K562 (cell line): Measurements from ENCODE around the gene LRRC38. TPM values are rescaled to one million over a fixed set of nuclear protein-coding genes. Genes with fewer than 3 reads are reported as not detected.

Source experiments
- ATAC-seq: fragments of 200-7000 bp; cut with Tn5 transposase; 3 replicates; pipeline ENCODE4 v1.9.1; 2020; ENCODE audit warnings: moderate library complexity
- BruUV-seq: library from RNA; stranded (reverse); fragments of 400-500 nt; replicated peaks from 2 replicates; lab custom pipeline; 2021; lab: Mats Ljungman, UMichigan
- CTCF ChIA-PET: fragments of 300-600 bp; formaldehyde crosslinking; extraction: SDS; loops from one replicate; lab custom pipeline; 2021; ENCODE audit warnings: low intra/inter-chr PET ratio; lab: Yijun Ruan, JAX
- POLR2A ChIA-PET: fragments of 300-600, 350-650 bp; sonication (Branson Sonifier 250); formaldehyde crosslinking; extraction: SDS; loops from one replicate; lab custom pipeline; 2021; ENCODE audit warnings: antibody characterized with exemption, inconsistent platforms; lab: Yijun Ruan, JAX
- DNase-seq, 4 experiments: peaks; one replicate each; pipeline versions ENCODE4 v3.0.0 to v3.0.0-alpha.2; 2011 to 2018; ENCODE audit warnings: low spot score in 3 of 4, mixed read lengths in 3 of 4; ENCODE audit errors: extremely low read depth in 1 of 4
- FAIRE-seq: peaks from 2 replicates; lab custom pipeline; 2011; peaks lifted over from hg19 to GRCh38; lab: Jason Lieb, UNC
- H2AFZ ChIP-seq: 2 replicates; pipeline ENCODE4 v1.6.0; 2011; ENCODE audit warnings: low read depth, low read length, control low read depth, inconsistent platforms
- H3K27ac ChIP-seq: fragments of 200-600 bp; 3 replicates; pipeline ENCODE4 v1.8.0; 2011; ENCODE audit warnings: low read depth, mild to moderate bottlenecking, control low read depth, inconsistent platforms, low read length, moderate library complexity, mixed read lengths; ENCODE audit errors: extremely low read depth
- H3K27me3 ChIP-seq, 2 experiments: fragments of 300-600 bp in 1 of 2; 2 replicates in 1 of 2; 3 replicates in 1 of 2; pipeline versions ENCODE4 v1.6.0 to v1.8.0; 2011; ENCODE audit warnings: inconsistent platforms in 2 of 2, low read length in 2 of 2, mild to moderate bottlenecking in 1 of 2, mixed read lengths in 1 of 2, moderate library complexity in 1 of 2; ENCODE audit not compliant: control insufficient read depth in 2 of 2, insufficient read depth in 2 of 2
- H3K36me3 ChIP-seq: fragments of 300-600 bp; 3 replicates; pipeline ENCODE4 v1.8.0; 2011; ENCODE audit warnings: mild to moderate bottlenecking, low read length, inconsistent platforms; ENCODE audit not compliant: control insufficient read depth, insufficient read depth
- H3K4me1 ChIP-seq, 2 experiments: fragments of 200-600 bp in 1 of 2; replicated peaks in 1 of 2; 2 replicates in 1 of 2; 3 replicates in 1 of 2; pipeline versions ENCODE4 v1.5.1 to v1.8.0; 2011; ENCODE audit warnings: inconsistent platforms in 2 of 2, low read length in 2 of 2, mild to moderate bottlenecking in 1 of 2, mixed read lengths in 1 of 2, moderate library complexity in 1 of 2; ENCODE audit not compliant: control insufficient read depth in 2 of 2, insufficient read depth in 2 of 2
- H3K4me2 ChIP-seq: 2 replicates; pipeline ENCODE4 v1.6.1; 2011; ENCODE audit warnings: low read length, control low read depth, inconsistent platforms, mixed read lengths; ENCODE audit not compliant: insufficient read depth
- H3K4me3 ChIP-seq: fragments of 200-600 bp; sonication (generic), shearing (Covaris generic); 2 replicates; pipeline ENCODE4 v1.5.1; 2016; ENCODE audit warnings: control low read depth, inconsistent platforms
- H3K79me2 ChIP-seq: fragments of 200-600 bp; 3 replicates; pipeline ENCODE4 v1.8.0; 2011; ENCODE audit warnings: low read length, inconsistent platforms; ENCODE audit not compliant: control insufficient read depth, insufficient read depth
- H3K9ac ChIP-seq, 2 experiments: 2 replicates each; pipeline versions ENCODE4 v1.6.0 to v1.6.1; 2011; ENCODE audit warnings: low read depth in 2 of 2, low read length in 2 of 2, control low read depth in 1 of 2, inconsistent platforms in 1 of 2, mild to moderate bottlenecking in 1 of 2, mixed read lengths in 1 of 2; ENCODE audit not compliant: insufficient read depth in 1 of 2
- H3K9me1 ChIP-seq: one replicate; pipeline ENCODE4 v1.6.0; 2011; ENCODE audit warnings: inconsistent platforms, mild to moderate bottlenecking, low read length, moderate library complexity; ENCODE audit not compliant: control insufficient read depth, insufficient read depth
- H3K9me3 ChIP-seq: replicated peaks from 2 replicates; pipeline ENCODE4 v1.5.1; 2011; ENCODE audit warnings: low read depth, low read length, inconsistent platforms; ENCODE audit not compliant: control insufficient read depth, insufficient read depth
- H4K20me1 ChIP-seq: replicated peaks from 2 replicates; pipeline ENCODE4 v1.6.1; 2011; ENCODE audit warnings: low read length, inconsistent platforms, mixed read lengths; ENCODE audit not compliant: control insufficient read depth, insufficient read depth
- BACH1 ChIP-seq: fragments of 200-800 bp; sonication (Bioruptor generic); IDR thresholded peaks from 2 replicates; pipeline ENCODE4 v1.6.1; 2016; ENCODE audit warnings: missing genetic modification characterization, missing compliant biosample characterization
- CREB5 ChIP-seq: fragments of 250-450 bp; sonication (Bioruptor Pico); IDR thresholded peaks from 2 replicates; pipeline ENCODE4 v1.5.0; 2020; ENCODE audit warnings: mild to moderate bottlenecking
- HDAC8 ChIP-seq: fragments of 450-650 bp; IDR thresholded peaks from 2 replicates; pipeline ENCODE4 v1.6.1; 2016; ENCODE audit warnings: mild to moderate bottlenecking, missing genetic modification characterization, moderate library complexity, missing compliant biosample characterization
- HLTF ChIP-seq: fragments of 450-650 bp; IDR thresholded peaks from 2 replicates; pipeline ENCODE4 v1.6.1; 2016
- KLF10 ChIP-seq: fragments of 250-450 bp; sonication (Bioruptor Pico); IDR thresholded peaks from 2 replicates; pipeline ENCODE4 v1.6.1; 2021; ENCODE audit warnings: matching md5 sums
- LEF1 ChIP-seq: fragments of 450-650 bp; IDR thresholded peaks from 2 replicates; pipeline ENCODE4 v1.6.1; 2016; ENCODE audit warnings: mild to moderate bottlenecking
- MYNN ChIP-seq, 2 experiments: sonication (generic); formaldehyde crosslinking in 1 of 2; IDR thresholded peaks; 2 replicates each; pipeline versions ENCODE4 v1.5.0 to v1.6.1; 2016 to 2020; ENCODE audit warnings: antibody characterized with exemption in 1 of 2, missing genetic modification reagents in 1 of 2
- PATZ1 ChIP-seq: fragments of 250-450 bp; sonication (Bioruptor Pico); IDR thresholded peaks from 2 replicates; pipeline ENCODE4 v1.5.0; 2020; ENCODE audit warnings: mild to moderate bottlenecking, borderline replicate concordance
- SAFB2 ChIP-seq: fragments of 200-400 bp; formaldehyde crosslinking; IDR thresholded peaks from 2 replicates; pipeline ENCODE4 v1.6.1; 2018; ENCODE audit warnings: borderline replicate concordance, low read length, low read depth, moderate library complexity; ENCODE audit not compliant: severe bottlenecking
- SETDB1 ChIP-seq: IDR thresholded peaks from one replicate; pipeline ENCODE4 v1.6.1; 2012; ENCODE audit warnings: low read length, control low read depth, inconsistent platforms
- SMAD3 ChIP-seq: fragments of 450-650 bp; formaldehyde crosslinking; conservative IDR thresholded peaks from 2 replicates; pipeline ENCODE4 v1.4.0; 2020; ENCODE audit warnings: mild to moderate bottlenecking
- ZNF398 ChIP-seq: fragments of 250-450 bp; sonication (Bioruptor Pico); IDR thresholded peaks from 2 replicates; pipeline ENCODE4 v1.8.0; 2021; ENCODE audit warnings: moderate library complexity, mild to moderate bottlenecking, inconsistent platforms
- WGBS: fragments of 100-300 bp; shearing (Covaris generic); methylation state at CpG from one replicate; pipeline ENCODE4 v1.1.6; 2016; ENCODE audit warnings: low coverage, mixed read lengths; ENCODE audit not compliant: insufficient coverage; ENCODE audit errors: missing lambda C conversion rate; 5-methylcytosine and 5-hydroxymethylcytosine counted together
- in situ Hi-C: fragments of 300-500 bp; cut with MboI; formaldehyde crosslinking; loops from 4 replicates; pipeline ENCODE4 v1.15.0; 2018; ENCODE audit warnings: inconsistent platforms, mixed read lengths
- intact Hi-C: fragments of 100-400 bp; cut with micrococcal nuclease; formaldehyde crosslinking; loops from 2 replicates; pipeline ENCODE4 v1.14.2; 2022
- polyA plus RNA-seq, 8 experiments: library from polyadenylated mRNA; depleted of rRNA in 4 of 8; stranded (reverse) in 5 of 8; unstranded in 3 of 8; fragments of >200 nt; fragmentation: Nextera tagmentation in 2 of 8; fragmentation: Illumina TruSeq in 1 of 8; extraction: Ambion mirVana in 2 of 8; extraction: Trizol in 1 of 8; gene quantifications; 2 replicates each; pipeline versions ENCODE4 v1.2.1 to v1.2.3, GENCODE V29; 2011 to 2014; ENCODE audit warnings: inconsistent platforms in 1 of 8, missing spikeins in 1 of 8
- total RNA-seq, 7 experiments: library from RNA; depleted of rRNA in 6 of 7; stranded (reverse); fragments of >200 nt in 6 of 7; fragmentation: Illumina TruSeq in 2 of 7; extraction: Trizol in 2 of 7; gene quantifications; 2 replicates each; pipeline versions ENCODE4 v1.2.1 to v1.2.3, GENCODE V29; 2011 to 2021; ENCODE audit warnings: low replicate concordance in 1 of 7

Gene LRRC38
- total and polyA plus RNA-seq, 9 of the 15 experiments (the other 6 are each of a cell fraction or from before 2014, with no cell fraction given) = not detected

GRCh38 chr1:13520985-13521384 lies 7.2 kb upstream of the LRRC38 start:
- DNase-seq (no peak), FAIRE-seq (no peak), ATAC-seq (no peak)
- H3K9ac ChIP-seq = no peak overlapping the region
- no peak for TF ChIP-seq BACH1
- no peak for TF ChIP-seq SETDB1
- no peak for TF ChIP-seq SAFB2
- TF ChIP-seq HLTF = no peak
- TF ChIP-seq PATZ1 (CRISPR knock-in tag) = no peak
- TF ChIP-seq KLF10 = no peak
- TF ChIP-seq ZNF398 (CRISPR knock-in tag) = no peak
- TF ChIP-seq CREB5 (CRISPR knock-in tag) = no peak
- TF ChIP-seq LEF1 = no peak
- no peak for TF ChIP-seq HDAC8 (tag)
- TF ChIP-seq SMAD3 (CRISPR knock-in tag) = no peak
- TF ChIP-seq MYNN (IDR thresholded peaks at IDR 0.05) = no peak
- TF ChIP-seq MYNN (CRISPR knock-in tag; IDR thresholded peaks at IDR 0.05) = no peak
- no peaks in the 10 kb centered on the region for H4K20me1 ChIP-seq
- 2% methylated on average over 12 of the region's 12 CpGs for WGBS
- intact Hi-C loops (no loop called here), in situ Hi-C loops (no loop called here)
- no peaks in the 10 kb centered on the region for H3K4me1 ChIP-seq
- no peak overlapping the region for H3K4me3 ChIP-seq
- peaks cover 6 to 25% of the 10 kb centered on the region in 2 experiments; a peak in 4 of 5 replicates for H3K27me3 ChIP-seq
- ChIA-PET CTCF (no interaction called here), POLR2A (no interaction called here)
- H3K9me3 ChIP-seq = no peaks in the 10 kb centered on the region; the same call in 1 of the 2 replicates
- no peaks in the 10 kb centered on the region for H3K36me3 ChIP-seq
- no peak overlapping the region for H3K27ac ChIP-seq
- no peaks in the 10 kb centered on the region for H3K79me2 ChIP-seq
- no TSS peak for BruUV-seq
- no peaks in the 10 kb centered on the region for H3K9me1 ChIP-seq
- no peak overlapping the region for H3K4me2 ChIP-seq
- H2AFZ ChIP-seq = no peak overlapping the region
